ENCODE data around the gene GMDS.

The GMDS gene

GRCh38 chr6:1819007-1819406 is 426.4 kb downstream of the GMDS start:
- DNase-seq = no peak

- DNase-seq = no peak
Observed at GRCh38 chr6:1817033-1817761, 428.2 kb downstream of the GMDS start.

- DNase-seq = no peak
Observed at GRCh38 chr6:1815827-1816452, 429.5 kb downstream of the GMDS start.

GRCh38 chr6:1814279-1814678 is 431.1 kb downstream of the GMDS start:
- no peak for DNase-seq

- no peak for DNase-seq
Observed at GRCh38 chr6:1812487-1812886, 432.9 kb downstream of the GMDS start.

GRCh38 chr6:1812034-1812433 is 433.4 kb downstream of the GMDS start:
- DNase-seq = no peak

- DNase-seq = no peak
Observed at GRCh38 chr6:1810880-1811279, 434.5 kb downstream of the GMDS start.

- no peak for DNase-seq
Observed at GRCh38 chr6:1809291-1809988, 436.0 kb downstream of the GMDS start.

- DNase-seq = no peak
Observed at GRCh38 chr6:1806935-1807334, 438.5 kb downstream of the GMDS start.

- no peak for DNase-seq
Observed at GRCh38 chr6:1802491-1803395, 442.7 kb downstream of the GMDS start.

GRCh38 chr6:1801401-1801800 is 444.0 kb downstream of the GMDS start:
- no peak for DNase-seq

GRCh38 chr6:1800845-1801244 is 444.6 kb downstream of the GMDS start:
- no peak for DNase-seq

GRCh38 chr6:1798965-1799325 is 446.5 kb downstream of the GMDS start:
- no peak for DNase-seq

- DNase-seq = no peak
Observed at GRCh38 chr6:1798303-1798964, 447.0 kb downstream of the GMDS start.

GRCh38 chr6:1797801-1798200 is 447.6 kb downstream of the GMDS start:
- DNase-seq = no peak

GRCh38 chr6:1796706-1797529 is 448.5 kb downstream of the GMDS start:
- DNase-seq = no peak

- DNase-seq = no peak
Observed at GRCh38 chr6:1795910-1796309, 449.5 kb downstream of the GMDS start.

- no peak for DNase-seq
Observed at GRCh38 chr6:1792989-1793388, 452.4 kb downstream of the GMDS start.

- DNase-seq = no peak
Observed at GRCh38 chr6:1790684-1791083, 454.7 kb downstream of the GMDS start.

- no peak for DNase-seq
Observed at GRCh38 chr6:1789092-1789491, 456.3 kb downstream of the GMDS start.

GRCh38 chr6:1787894-1788293 is 457.5 kb downstream of the GMDS start:
- no peak for DNase-seq

Measured in CD4-positive, alpha-beta T cell treated with Interferon alpha-2 for 1 hour (primary cell).